B cell (primary cell): ENCODE results near the gene CCDC3. TPM values are rescaled to one million over a fixed set of nuclear protein-coding genes. Genes with fewer than 3 reads are reported as not detected.

ENCODE experiments used
- ATAC-seq: fragments of 200-7000 bp; cut with Tn5 transposase; one replicate; pipeline ENCODE4 v1.10.0; 2021; ENCODE audit warnings: low read depth, mild to moderate bottlenecking, moderate number of reproducible peaks, moderate library complexity
- CTCF ChIA-PET: fragments of 350-600 bp; sonication (Branson Sonifier 250); formaldehyde crosslinking; loops from one replicate; lab custom pipeline; 2021; ENCODE audit warnings: antibody characterized with exemption, inconsistent platforms; lab: Charles Lee
- POLR2A ChIA-PET: fragments of 350-600 bp; sonication (Branson Sonifier 250); formaldehyde crosslinking; loops from one replicate; lab custom pipeline; 2021; ENCODE audit warnings: antibody characterized with exemption; lab: Charles Lee
- DNase-seq: peaks from one replicate; pipeline ENCODE4 v3.0.0; 2013
- H2AFZ ChIP-seq: 2 replicates; pipeline ENCODE4 v1.6.1; 2012; ENCODE audit warnings: mild to moderate bottlenecking, low read depth, low read length; ENCODE audit not compliant: insufficient read depth, poor library complexity, severe bottlenecking
- H3K27ac ChIP-seq, 2 donors: 1 replicate in 1 of 2; 2 replicates in 1 of 2; pipeline ENCODE4 v1.5.1; 2012 to 2013; ENCODE audit warnings: low read length in 2 of 2, mild to moderate bottlenecking in 2 of 2, moderate library complexity in 1 of 2
- H3K27me3 ChIP-seq, 4 experiments: fragments of 200-600 bp in 1 of 4; sonication (generic) in 1 of 4; replicated peaks in 1 of 4; 1 replicate in 2 of 4; 2 replicates in 2 of 4; pipeline versions ENCODE4 v1.6.1 to v1.7.0; 2013 to 2016; ENCODE audit warnings: low read length in 3 of 4, mild to moderate bottlenecking in 2 of 4, mixed read lengths in 1 of 4, moderate library complexity in 1 of 4; ENCODE audit not compliant: insufficient read depth in 4 of 4, control insufficient read depth in 3 of 4; ENCODE audit errors: control extremely low read depth in 1 of 4
- H3K36me3 ChIP-seq, 2 experiments: replicated peaks in 1 of 2; 1 replicate in 1 of 2; 2 replicates in 1 of 2; pipeline versions ENCODE4 v1.6.1 to v1.7.1; 2013; ENCODE audit warnings: low read length in 1 of 2; ENCODE audit not compliant: insufficient read depth in 2 of 2, control insufficient read depth in 1 of 2; ENCODE audit errors: control extremely low read depth in 1 of 2, extremely low read depth in 1 of 2
- H3K4me1 ChIP-seq, 2 donors: fragments of 200-600 bp in 1 of 2; sonication (generic) in 1 of 2; 1 replicate in 1 of 2; 2 replicates in 1 of 2; pipeline versions ENCODE4 v1.5.1 to v1.6.1; 2013 to 2017; ENCODE audit warnings: low read length in 2 of 2; ENCODE audit not compliant: control insufficient read depth in 2 of 2, insufficient read depth in 2 of 2
- H3K4me2 ChIP-seq: replicated peaks from 2 replicates; pipeline ENCODE3; 2012; ENCODE audit warnings: mild to moderate bottlenecking, low read depth, low read length; ENCODE audit not compliant: poor library complexity, severe bottlenecking
- H3K4me3 ChIP-seq, 5 experiments: fragments of 200-600 bp in 1 of 5; sonication (generic) in 1 of 5; 1 replicate in 3 of 5; 2 replicates in 2 of 5; pipeline versions ENCODE4 v1.5.1 to v1.7.0; 2011 to 2016; ENCODE audit warnings: low read length in 4 of 5, mild to moderate bottlenecking in 4 of 5, low read depth in 2 of 5, control low read depth in 1 of 5, moderate library complexity in 1 of 5; ENCODE audit not compliant: insufficient read depth in 1 of 5; ENCODE audit errors: control extremely low read depth in 1 of 5, extremely low read depth in 1 of 5
- H3K79me2 ChIP-seq: fragments of 200-600 bp; sonication (generic); one replicate; pipeline ENCODE4 v1.6.0; 2016; ENCODE audit warnings: low read length; ENCODE audit not compliant: control insufficient read depth, insufficient read depth
- H3K9ac ChIP-seq: fragments of 200-600 bp; sonication (generic); 2 replicates; pipeline ENCODE4 v1.6.1; 2017; ENCODE audit warnings: mild to moderate bottlenecking, low read length, moderate library complexity
- H3K9me3 ChIP-seq, 3 donors: one replicate each; pipeline versions ENCODE4 v1.6.1 to v1.7.1; 2013; ENCODE audit warnings: low read length in 2 of 3; ENCODE audit not compliant: control insufficient read depth in 2 of 3, insufficient read depth in 1 of 3; ENCODE audit errors: control extremely low read depth in 1 of 3
- H4K20me1 ChIP-seq: 2 replicates; pipeline ENCODE4 v1.6.0; 2012; ENCODE audit warnings: mild to moderate bottlenecking, low read length; ENCODE audit not compliant: insufficient read depth, control insufficient read depth, poor library complexity, severe bottlenecking
- H3K27ac Mint-ChIP-seq: one replicate; pipeline ENCODE4 v1.8.0; 2021; ENCODE audit warnings: mixed read lengths
- H3K27me3 Mint-ChIP-seq: one replicate; pipeline ENCODE4 v1.8.0; 2021; ENCODE audit warnings: mixed read lengths
- H3K4me1 Mint-ChIP-seq: one replicate; pipeline ENCODE4 v1.8.0; 2021; ENCODE audit warnings: mixed read lengths
- H3K4me3 Mint-ChIP-seq: one replicate; pipeline ENCODE4 v1.8.0; 2021; ENCODE audit warnings: mixed read lengths
- H3K9me3 Mint-ChIP-seq: one replicate; pipeline ENCODE4 v1.8.0; 2022; ENCODE audit warnings: mixed read lengths; ENCODE audit not compliant: insufficient read depth
- EZH2 ChIP-seq: IDR thresholded peaks from 2 replicates; pipeline ENCODE4 v1.6.1; 2012; ENCODE audit warnings: borderline replicate concordance, low read depth, mild to moderate bottlenecking, moderate library complexity, low read length; ENCODE audit not compliant: insufficient read depth, poor library complexity, severe bottlenecking
- WGBS: methylation state at CpG from one replicate; pipeline ENCODE4 v1.1.5; 2013; ENCODE audit warnings: missing lambda C conversion rate; ENCODE audit not compliant: insufficient coverage; 5-methylcytosine and 5-hydroxymethylcytosine counted together
- intact Hi-C: fragments of 100-400 bp; cut with micrococcal nuclease; formaldehyde crosslinking; loops from one replicate; pipeline ENCODE4 v1.10.0; 2022
- polyA plus RNA-seq: library from polyadenylated mRNA; depleted of rRNA; stranded (reverse); fragments of >200 nt; gene quantifications from 2 replicates; pipeline ENCODE4 v1.2.3, GENCODE V29; 2012
- total RNA-seq, 2 donors: library from RNA; stranded (reverse); fragments of 120-200 nt in 1 of 2; gene quantifications; 1 replicate in 1 of 2; 2 replicates in 1 of 2; pipeline versions ENCODE4 v1.2.3 to v1.2.4, GENCODE V29; 2013 to 2022
- TF ChIP-seq, protein P1 (sequence below): fragments of 200-600 bp; IDR thresholded peaks from one replicate; pipeline ENCODE4 v1.8.0; 2022; ENCODE audit warnings: antibody characterized with exemption, mild to moderate bottlenecking

Gene CCDC3
- total and polyA plus RNA-seq, 2 donors (not counting 1 experiment from before 2014, with no cell fraction given): 0.12 TPM; not detected in 1

DNA sequence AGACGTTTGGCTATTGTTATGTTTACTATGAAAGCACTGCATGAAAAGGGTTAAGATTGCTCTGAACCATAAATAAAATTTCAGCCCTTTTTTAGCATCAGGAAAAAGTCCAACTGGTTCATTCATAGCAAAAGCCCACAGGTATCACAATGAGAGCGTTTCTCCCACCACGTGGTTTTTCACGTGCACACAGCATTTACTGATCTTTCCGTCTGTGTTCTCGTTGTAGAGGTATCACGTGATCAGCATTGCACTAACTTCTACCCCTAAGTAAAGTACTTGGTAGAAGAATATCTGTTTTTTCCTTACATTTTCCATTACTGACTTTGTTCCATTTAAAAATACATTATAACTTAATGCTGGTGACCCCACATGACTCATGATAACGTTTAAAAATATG, 17.8 kb upstream of the CCDC3 start:
- Histone ChIP-seq H3K27ac (no peak overlapping the region), H3K79me2 (no peaks in the 10 kb centered on the region), H3K4me2 (no peak overlapping the region), H3K4me1 (no peaks in the 10 kb centered on the region), H2AFZ (no peak overlapping the region), H3K4me3 (no peak overlapping the region), H3K9me3 (peaks cover 4 to 6% (median 4%) of the 10 kb centered on the region in 3 donors), H3K27me3 (peaks cover 0 to 13% (median 0%) of the 10 kb centered on the region in 4 experiments), H3K36me3 (no peaks in the 10 kb centered on the region), H4K20me1 (no peaks in the 10 kb centered on the region), H3K9ac (no peak overlapping the region)
- H3K27me3 Mint-ChIP-seq: peaks cover 22% of the 10 kb centered on the region
- no peak overlapping the region for H3K27ac Mint-ChIP-seq
- no peak for DNase-seq
- no peak for TF ChIP-seq EZH2
- TF ChIP-seq, protein P1, sequence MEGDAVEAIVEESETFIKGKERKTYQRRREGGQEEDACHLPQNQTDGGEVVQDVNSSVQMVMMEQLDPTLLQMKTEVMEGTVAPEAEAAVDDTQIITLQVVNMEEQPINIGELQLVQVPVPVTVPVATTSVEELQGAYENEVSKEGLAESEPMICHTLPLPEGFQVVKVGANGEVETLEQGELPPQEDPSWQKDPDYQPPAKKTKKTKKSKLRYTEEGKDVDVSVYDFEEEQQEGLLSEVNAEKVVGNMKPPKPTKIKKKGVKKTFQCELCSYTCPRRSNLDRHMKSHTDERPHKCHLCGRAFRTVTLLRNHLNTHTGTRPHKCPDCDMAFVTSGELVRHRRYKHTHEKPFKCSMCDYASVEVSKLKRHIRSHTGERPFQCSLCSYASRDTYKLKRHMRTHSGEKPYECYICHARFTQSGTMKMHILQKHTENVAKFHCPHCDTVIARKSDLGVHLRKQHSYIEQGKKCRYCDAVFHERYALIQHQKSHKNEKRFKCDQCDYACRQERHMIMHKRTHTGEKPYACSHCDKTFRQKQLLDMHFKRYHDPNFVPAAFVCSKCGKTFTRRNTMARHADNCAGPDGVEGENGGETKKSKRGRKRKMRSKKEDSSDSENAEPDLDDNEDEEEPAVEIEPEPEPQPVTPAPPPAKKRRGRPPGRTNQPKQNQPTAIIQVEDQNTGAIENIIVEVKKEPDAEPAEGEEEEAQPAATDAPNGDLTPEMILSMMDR: no peak
- CTCF ChIA-PET: no interaction called here
- POLR2A ChIA-PET: no interaction called here
- no peak overlapping the region for H3K4me3 Mint-ChIP-seq
- intact Hi-C loops: no loop called here
- no peak for ATAC-seq
- H3K9me3 Mint-ChIP-seq: peaks cover 7% of the 10 kb centered on the region
- 100% methylated on average over 1 of the region's 8 CpGs for WGBS
- H3K4me1 Mint-ChIP-seq: peaks cover 1% of the 10 kb centered on the region

DNA sequence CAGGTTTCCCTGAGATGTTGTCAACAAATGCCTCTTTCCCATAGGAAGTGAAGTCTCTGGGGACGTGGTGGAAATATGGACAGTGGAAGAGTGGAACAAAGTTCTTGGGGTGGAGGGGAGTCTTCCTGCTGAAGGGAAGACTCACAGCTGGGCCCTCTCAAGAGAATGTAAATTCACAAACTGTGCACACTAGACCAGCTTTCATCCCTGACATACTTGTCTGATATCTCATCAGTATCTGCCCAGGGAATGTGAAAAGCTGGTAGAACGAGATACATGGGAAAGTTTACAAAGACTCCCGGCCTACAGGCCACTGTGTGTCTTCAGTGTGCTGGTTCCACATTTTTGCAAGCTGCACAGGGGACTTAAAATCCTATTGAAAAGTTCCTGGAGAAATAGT, 16.7 kb upstream of the CCDC3 start:
- ATAC-seq: no peak
- Histone ChIP-seq H3K27ac (no peak overlapping the region), H2AFZ (no peak overlapping the region), H3K9ac (no peak overlapping the region), H3K4me1 (no peaks in the 10 kb centered on the region), H3K4me2 (no peak overlapping the region), H3K36me3 (no peaks in the 10 kb centered on the region), H3K27me3 (peaks cover 0 to 5% (median 0%) of the 10 kb centered on the region in 4 experiments), H3K4me3 (no peak overlapping the region), H4K20me1 (no peaks in the 10 kb centered on the region), H3K9me3 (peaks cover 0 to 2% (median under 1%) of the 10 kb centered on the region in 3 donors), H3K79me2 (no peaks in the 10 kb centered on the region)
- WGBS: 86% methylated on average over 2 of the region's 3 CpGs
- TF ChIP-seq EZH2: no peak
- TF ChIP-seq, protein P1: no peak
- intact Hi-C loops: no loop called here
- no peak for DNase-seq
- H3K27me3 Mint-ChIP-seq: peaks cover 22% of the 10 kb centered on the region
- H3K9me3 Mint-ChIP-seq: peaks cover 4% of the 10 kb centered on the region
- no peak overlapping the region for H3K27ac Mint-ChIP-seq
- POLR2A ChIA-PET: no interaction called here
- peaks cover 1% of the 10 kb centered on the region for H3K4me1 Mint-ChIP-seq
- H3K4me3 Mint-ChIP-seq: no peak overlapping the region
- CTCF ChIA-PET: no interaction called here
